HG03039 (cell line): Measurements from ENCODE around the gene USB1.
A peak's percentile ranks its signal among the peaks of the same experiment; 100 is the strongest.
"Not testable (repeated sequence)": the region's sequence is repeated elsewhere in the genome, so short reads cannot be mapped to it uniquely, and the experiment has no call there.

Experiments
- ATAC-seq: cut with Tn5 transposase; IDR thresholded peaks from one replicate; pipeline ENCODE4 v1.9.1; 2021; ENCODE audit warnings: mild to moderate bottlenecking, moderate library complexity; ENCODE audit not compliant: unreplicated experiment

Gene USB1

DNA sequence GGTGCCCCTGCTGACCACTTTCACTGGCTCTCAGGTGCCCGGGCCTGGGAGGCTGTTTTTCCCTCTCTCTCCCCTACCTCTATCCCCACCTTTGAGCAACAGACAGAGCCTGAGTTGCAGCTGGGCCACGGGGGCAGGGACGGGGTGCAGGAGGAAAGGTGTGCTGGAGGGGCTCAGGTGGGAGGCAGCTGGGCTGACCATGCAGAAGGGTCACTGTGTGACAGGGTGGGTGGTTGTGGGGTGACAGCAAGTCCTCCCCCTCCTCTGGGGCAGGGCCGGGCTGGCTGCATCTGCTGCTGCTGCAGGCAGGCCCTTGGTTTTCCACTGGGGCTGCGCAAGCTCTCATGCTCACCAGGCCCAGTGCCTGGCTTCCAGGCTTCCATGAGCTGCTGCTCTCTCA, 7.3 kb upstream of the USB1 start:
- no peak for ATAC-seq

DNA sequence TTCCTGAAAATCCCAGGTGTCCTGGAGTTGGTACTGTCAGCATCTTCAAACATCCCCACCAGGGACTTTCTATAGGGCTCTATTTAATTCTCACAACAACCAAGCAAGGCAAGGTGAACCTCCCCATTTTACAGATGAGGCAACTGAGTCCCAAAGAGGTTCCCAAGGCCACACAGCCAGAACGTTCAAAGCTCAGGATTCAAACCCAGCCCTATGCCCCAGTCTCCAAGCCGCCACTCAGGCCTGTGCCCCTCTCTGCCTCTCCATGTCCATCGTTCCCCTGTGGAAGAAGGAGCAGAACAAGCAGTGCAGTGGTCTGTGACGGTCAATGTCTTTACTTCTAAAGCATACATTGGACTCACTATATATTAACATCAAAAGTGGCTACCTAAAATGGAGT, 6.8 kb upstream of the USB1 start:
- ATAC-seq = no peak

DNA sequence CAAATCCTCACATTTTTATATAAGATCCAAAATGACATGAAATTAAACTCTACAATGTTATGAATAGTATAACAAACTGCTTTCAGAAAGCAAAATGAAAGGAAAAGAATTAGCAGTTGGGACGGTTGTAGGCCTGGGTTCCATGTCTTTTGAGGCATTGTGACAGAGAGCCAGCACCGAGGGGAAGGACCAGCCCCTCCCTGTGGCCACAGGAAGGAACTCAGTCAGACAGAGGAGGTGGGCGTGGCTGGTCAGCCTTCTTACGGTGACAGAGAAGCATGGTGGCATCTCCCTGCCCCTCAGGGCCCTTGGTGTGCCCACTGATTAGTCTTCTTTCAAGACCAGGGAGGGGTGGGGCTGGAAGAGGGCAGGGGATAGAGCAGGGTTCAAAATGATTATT, 6.4 kb upstream of the USB1 start:
- no peak for ATAC-seq

DNA sequence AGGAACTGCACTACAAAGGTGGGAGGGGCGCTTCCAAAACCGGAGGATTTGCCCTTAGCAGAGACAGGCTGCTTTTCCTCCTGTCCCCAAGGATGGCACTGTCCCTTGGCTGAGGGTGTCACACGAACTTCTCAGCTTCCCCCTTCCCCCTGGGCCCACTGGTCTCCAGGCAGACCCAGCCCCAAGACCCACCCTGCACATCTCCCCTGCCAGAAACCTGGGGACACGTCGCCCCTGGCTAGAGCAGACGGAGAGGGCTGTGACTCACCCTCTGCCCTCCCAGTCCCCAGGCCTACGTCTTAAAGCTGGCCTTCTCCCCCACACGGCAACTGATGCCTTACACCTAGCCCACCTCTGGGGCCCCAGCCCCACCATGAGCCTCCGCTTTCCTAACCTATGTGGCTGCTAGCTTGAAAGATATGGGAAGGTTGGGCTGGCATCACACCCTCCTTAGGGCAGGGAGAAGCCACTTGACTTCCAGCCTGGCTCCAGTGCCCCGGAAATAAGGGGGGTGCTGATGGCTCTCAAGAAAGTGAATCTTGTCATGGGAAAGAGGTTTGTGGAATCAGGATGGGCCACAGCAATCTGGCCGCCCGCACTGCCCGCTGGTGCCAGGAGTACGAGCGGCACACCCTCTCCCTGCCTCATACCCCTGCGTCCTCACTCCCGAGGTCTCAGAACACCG, 5.3 kb upstream of the USB1 start:
- ATAC-seq = no peak

DNA sequence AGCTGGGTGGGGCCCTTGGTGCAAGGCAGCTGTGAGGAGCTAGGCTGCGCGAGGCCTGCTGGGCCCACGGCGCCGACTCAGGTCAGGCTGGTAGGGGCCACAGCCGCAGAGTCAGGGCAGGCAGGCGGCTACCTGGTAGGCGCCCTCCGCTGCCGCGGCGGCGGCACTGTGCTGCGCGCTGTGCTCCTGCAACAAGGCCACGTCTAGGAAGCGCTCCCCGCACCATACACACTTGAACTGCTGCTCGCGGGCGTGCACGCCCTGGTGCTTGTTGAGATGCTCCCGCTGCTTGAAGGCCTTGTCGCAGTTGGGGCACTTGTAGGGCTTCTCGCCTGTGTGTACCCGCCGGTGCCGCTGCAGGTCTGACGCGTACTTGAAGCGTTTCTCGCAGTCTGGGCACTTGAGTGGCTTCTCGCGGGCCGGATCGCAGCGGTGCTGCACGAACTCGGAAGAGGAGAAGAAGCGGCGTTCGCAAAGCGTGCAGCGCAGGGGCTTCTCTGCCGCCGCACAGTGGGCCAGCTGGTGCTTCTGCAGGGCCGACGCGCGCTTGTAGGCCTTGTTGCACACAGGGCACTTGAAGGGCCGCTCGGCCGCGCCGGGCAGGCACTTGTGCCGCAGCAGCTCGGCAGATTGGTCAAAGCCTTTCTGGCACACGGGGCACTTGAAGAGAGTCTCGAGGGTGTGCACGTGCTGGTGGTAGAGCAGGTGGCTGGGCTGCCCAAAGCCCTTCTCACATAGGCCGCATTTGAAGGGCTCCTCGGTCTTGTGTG, 4.6 kb upstream of the USB1 start:
- ATAC-seq = no peak

DNA sequence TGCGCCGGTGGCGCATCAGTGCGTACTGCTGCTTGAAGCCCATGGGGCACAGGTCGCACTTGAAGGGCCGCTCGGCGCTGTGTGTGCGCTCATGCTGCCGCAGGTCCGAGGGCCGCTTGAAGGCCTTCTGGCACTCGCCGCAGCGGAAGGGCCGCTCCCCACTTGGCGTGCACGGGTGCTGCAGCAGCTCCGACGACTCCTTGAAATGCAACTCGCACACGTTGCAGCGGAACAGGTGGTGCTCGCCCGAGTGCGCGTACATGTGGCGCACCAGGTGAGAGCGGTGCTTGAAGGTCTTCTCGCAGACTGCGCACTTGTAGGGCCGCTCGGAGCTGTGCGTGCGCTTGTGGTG, 4.1 kb upstream of the USB1 start:
- no peak for ATAC-seq

DNA sequence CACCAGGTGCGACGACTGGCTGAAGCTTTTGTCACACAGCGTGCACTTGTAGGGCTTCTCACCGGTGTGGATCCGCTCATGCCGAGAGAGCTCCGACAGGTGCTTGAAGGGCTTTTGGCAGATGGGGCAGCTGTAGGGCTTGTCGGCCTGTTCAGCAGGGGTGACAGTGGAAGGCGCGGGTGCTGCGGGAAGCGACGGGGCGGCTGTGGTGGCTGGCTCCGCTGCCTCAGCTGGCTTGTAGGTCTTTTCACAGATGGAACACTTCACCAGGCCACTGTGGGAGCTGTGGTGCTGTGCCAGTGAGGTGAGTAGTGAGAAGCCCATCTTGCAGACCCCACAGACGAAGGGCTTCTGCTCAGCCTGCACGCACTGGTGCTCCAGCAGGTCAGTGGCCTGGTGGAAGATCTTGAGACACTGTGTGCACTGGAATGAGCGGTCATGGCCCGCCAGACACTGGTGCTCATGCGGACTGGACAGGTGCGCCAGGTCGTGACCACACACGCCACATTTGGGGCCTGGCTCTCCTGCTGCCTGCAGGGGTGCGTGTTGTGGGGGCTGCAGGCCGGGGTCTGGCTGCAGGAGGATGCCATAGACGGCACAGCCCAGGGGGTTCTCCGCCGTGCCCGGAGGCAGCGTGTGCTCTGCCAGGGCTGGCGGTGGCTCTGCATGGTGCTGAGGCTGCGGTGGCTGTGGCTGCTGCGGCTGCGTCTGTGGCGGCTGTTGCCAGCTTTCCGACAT, 3.5 kb upstream of the USB1 start:
- ATAC-seq = no peak

DNA sequence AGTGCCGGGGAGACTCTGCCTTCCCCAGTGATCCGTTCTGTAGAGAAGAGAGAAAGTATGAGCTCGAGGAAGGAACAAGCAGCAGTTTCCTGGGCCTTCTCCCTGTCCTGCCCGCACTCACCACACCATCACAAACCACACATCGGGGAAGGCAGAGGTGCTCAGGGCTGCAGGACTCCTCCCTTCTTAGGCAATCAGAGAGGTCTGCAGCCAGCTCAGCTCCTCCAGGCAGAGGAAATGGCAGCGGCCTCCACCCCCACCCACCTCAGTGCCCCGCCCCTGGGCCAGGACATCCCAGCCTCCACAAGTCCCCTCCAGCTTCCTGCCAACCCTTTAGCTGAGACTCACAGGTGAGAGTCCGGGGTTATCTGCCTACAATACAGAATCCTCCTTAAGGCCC, 2.7 kb upstream of the USB1 start:
- ATAC-seq = no peak

DNA sequence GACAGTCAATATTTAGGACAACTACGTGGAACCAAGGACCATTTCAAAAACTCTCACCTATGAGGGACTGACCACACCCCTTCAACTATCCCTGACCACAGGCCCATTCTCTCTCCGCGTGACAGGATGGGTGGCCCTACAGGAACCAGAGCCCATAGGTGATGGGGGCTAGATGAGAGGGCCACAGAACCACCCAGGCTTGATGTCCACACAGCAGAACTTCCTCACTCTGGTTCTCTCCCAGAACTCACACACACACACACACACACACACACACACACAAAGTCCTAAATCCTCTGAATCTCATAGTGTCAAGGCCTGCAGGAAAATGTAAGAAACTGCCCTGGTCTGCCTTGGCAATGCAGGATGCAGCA, 2.2 kb upstream of the USB1 start:
- ATAC-seq = no peak

DNA sequence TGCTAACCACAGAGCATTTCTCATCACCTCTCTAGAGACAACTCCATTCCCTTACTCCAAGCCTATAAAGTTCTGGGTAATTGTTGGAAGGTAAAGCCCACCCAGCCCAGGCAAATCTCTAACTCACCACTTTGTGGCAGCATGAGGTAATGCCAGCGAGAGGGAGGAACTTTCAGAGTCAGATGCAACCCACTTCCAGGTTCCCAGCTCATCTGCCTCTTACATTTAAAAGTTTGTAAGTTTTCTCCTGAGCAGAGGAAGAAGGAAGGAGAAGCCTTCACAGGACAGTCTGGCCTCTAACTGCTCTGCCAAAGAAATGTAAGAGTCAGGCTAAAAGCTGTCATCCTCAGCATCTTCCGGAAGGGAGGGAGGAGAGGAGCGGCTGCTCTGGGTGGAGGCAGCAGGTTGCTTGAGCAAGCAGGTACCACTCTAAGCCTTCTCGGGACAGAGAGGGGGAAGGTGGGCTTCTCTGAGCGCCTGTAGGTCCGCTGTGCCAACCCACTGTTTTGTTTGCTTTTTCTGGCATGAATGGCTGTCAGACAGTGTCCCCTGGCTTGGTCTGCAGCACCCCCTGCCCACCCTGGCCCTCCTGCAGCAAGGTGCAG, 1.7 kb upstream of the USB1 start:
- ATAC-seq = no peak

DNA sequence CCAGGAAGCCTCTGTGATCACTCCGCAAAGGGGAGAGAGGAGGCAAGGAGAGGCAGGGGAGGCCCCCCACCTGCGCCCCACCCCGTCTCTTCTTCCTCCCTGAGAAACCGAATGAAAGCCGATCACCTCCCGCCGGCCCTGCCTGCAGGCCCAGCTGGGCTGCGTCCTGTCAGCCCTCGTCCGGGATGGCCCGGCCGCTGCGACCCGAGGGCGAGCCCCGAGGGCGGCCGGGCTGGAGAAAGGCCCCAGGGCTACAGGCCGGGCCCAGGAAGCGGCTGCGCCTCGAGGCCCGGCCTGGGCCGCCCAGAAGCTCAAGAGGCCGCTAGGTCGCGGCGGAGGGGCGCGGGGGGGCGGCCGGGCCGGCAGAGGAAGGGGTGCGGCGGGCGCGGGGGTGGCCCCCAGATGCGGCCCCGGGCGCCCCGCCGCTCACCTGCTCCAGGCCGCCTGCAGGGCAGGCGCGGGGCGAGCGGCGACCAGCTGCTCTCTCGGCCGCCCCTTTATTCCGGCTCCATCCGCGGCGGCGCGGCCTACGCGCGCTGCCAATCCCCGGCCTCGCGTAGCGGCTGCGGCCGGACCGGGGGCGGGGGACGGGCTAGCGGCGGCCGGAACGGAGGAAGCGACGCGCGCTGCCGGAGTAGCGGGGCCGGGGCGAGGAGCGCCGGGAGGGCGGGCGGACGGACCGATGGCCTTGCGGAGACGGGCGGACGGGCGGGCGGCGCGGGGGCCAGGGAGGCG, 1.1 kb upstream of the USB1 start, which contains the start of gene ZNF319:
ZNF319 (minus strand) TSS at position 702 of the 735 bp plus-strand sequence. CDS start 2,407 bp downstream, outside the sequence.
- peak; percentile 15 for ATAC-seq

DNA sequence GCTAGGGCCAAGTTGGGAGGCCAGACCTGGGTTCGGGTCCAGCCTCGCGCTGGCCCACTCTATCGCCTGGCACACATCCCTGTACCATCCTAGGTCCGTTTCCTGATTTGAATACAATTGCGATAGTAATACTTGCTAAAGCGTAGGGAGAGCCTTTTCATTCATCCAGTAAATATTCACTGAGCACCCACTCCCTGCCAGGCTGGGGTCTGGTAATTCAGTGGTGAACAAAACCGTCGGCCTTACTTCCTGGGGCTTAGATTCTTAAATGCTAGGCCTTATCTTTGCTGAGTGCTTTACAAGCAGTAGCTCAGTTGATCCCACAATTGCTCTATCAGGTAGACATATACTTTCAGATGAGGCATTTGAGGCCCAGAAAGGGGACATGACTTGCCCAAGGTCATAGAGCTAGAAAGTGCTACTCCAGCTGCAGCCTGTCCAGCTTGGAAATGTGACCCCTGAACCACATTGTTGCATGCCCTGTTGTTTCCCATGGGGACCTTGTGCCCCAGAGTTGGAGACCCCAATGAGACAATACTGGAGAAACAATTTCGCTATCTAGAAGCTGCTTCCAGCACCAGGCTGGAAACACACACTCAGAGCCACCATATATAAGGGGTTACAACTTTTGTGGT, 691 bp downstream of the USB1 start:
- ATAC-seq = no peak

DNA sequence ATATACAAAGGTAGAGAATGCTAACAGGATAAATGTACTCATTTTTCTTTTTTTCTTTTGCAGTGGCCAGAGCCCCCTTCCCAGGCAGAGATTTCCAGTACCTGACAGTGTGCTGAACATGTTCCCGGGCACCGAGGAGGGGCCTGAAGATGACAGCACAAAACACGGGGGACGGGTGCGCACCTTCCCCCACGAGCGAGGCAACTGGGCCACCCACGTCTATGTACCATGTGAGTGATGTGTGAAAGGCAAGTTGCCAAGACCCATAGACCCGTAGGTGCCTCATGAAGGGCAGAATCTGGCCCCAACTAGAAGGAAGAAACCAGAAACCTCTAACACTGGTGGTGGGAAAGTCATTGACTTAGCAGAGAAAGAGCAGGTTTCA, 1.2 kb downstream of the USB1 start:
- no peak for ATAC-seq

DNA sequence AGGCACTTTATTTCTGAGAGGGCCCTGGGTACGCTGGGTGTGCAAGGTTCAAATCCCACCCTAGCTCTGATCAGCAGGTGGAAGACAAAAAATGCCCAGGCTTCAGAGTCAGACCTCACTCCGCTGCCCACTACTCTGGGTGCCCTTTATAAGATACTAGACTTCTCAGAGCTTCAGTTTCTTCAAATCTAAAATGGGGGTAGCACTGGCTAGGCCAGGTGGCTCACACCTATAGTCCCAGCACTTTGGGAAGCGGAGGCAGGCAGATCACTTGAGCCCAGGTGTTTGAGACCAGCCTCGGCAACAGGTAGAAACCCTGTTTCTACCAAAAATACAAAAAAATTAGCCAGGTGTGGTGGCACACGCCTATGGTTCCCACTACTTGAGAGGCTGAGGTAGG, 1.7 kb downstream of the USB1 start:
- no peak for ATAC-seq

DNA sequence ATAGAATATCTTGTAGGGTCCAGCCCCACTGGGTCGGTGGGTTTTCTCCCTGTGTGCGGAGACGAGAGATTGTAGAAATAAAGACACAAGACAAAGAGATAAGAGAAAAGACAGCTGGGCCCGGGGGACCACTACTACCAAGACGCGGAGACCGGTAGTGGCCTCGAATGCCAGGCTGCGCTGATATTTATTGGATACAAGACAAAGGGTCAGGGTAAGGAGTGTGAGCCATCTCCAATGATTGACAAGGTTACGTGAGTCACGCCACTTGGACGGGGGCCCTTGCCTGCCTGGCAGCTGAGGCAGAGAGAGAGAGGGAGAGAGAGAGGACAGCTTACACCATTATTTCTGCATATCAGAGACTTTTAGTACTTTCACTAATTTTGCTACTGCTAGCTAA, 3.5 kb downstream of the USB1 start:
- not testable (repeated sequence) for ATAC-seq

DNA sequence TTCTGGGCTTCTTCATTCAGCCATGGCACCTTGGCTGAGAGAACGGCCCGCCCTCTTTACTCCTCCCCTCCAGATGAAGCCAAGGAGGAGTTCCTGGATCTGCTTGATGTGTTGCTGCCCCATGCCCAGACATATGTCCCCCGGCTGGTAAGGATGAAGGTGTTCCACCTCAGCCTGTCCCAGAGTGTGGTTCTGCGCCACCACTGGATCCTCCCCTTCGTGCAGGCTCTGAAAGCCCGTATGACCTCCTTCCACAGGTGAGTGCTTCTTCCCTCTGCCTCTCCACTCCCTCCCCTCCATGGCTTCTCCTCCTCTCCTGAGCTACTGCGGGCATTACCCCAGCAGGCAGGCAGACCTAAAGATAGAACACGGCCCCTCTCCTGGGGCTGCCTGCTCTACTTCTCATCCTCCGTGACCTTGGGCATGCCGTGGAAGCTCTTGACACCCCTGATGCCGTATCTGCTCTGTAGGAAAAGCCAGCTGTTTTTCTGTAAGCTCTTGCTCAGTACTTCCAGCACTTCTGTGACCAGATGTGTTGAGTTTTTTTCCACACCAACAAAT, 8.7 kb downstream of the USB1 start:
- ATAC-seq = no peak

DNA sequence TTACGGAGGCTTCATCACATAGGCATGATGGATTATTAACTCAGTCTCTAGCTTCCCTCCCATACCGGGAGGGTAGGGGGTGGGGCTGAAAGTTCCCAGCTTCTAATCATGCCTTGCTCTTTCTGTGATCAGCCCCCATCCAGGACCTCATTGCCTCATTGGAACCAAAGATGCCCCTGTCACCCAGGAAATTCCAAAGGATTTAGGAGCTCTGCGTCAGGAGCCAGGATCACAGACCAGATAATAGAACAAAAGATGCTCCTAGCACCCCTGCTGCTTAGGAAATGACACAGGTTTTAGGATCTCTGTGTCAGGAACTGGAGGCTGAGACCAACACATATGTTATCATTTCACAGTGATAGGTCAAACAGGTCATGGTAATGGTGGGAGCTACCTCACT, 9.7 kb downstream of the USB1 start:
- no peak for ATAC-seq

DNA sequence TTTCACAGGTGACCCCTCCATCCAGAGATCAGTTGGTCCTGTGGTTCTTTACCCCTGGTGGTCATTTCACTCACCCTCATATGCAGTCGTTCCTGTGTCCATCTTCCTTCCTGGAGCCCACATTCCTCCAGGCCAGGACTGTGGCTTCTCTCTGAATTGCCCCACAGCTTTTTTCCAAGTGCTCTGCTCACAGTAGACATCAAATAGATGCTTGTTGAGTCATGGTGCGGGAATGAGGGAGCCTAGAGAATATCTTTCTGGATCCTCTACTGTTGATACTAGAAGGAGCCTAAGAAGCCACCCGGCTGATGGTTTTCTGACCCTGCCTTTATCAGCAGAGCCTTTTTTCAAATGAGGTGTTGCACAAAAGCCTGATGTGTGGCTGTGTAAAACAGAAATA, 10.4 kb downstream of the USB1 start:
- ATAC-seq = no peak

DNA sequence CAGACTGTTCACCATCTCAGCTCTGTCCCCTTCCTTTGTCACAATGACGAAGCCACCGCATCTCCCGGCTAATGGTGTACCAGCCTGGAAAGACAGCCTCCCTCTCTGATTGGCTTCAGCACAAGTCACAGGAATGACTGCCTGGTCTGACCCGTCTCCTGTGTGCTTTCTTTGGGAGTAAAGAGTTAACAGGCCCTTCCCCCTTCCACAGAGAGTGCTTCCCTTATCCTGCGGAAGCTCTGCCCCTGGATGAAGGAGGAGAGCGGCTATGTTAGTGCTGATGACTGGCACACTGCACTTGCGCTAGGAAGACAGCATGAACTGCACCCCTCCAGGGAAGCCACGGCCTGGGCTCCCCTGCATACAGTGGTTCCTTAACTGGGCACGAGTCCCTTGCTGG, 11.3 kb downstream of the USB1 start:
- ATAC-seq = no peak
